HCT116 (cell line): ENCODE data around the gene RAD9A. TPM values are rescaled to one million over a fixed set of nuclear protein-coding genes. Genes with fewer than 3 reads are reported as not detected.

Experiments used
- ATAC-seq: fragments of 200-7000 bp; cut with Tn5 transposase; 2 replicates; pipeline ENCODE4 v1.9.1; 2020; ENCODE audit warnings: mild to moderate bottlenecking, moderate library complexity
- BruUV-seq: library from RNA; stranded (reverse); fragments of 400-500 nt; replicated peaks from 2 replicates; lab custom pipeline; 2021; lab: Mats Ljungman, UMichigan
- CTCF ChIA-PET: fragments of 300-600 bp; sonication (Branson Sonifier 250); formaldehyde crosslinking; loops from one replicate; lab custom pipeline; 2021; ENCODE audit warnings: antibody characterized with exemption; lab: Charles Lee
- POLR2A ChIA-PET: fragments of 300-600, 350-600 bp; sonication (Branson Sonifier 250); formaldehyde crosslinking; loops from one replicate; lab custom pipeline; 2021; ENCODE audit warnings: antibody characterized with exemption; lab: Charles Lee
- RAD21 ChIA-PET, 2 experiments: fragments of 300-600 bp; sonication (Branson Sonifier 250); formaldehyde crosslinking; loops; one replicate each; lab custom pipeline; 2023; ENCODE audit warnings: low total read pairs in 2 of 2; ENCODE audit not compliant: uncharacterized antibody in 2 of 2, unreplicated experiment in 2 of 2, low non-redundant PET in 1 of 2; lab: Charles Lee
- DNase-seq: peaks from one replicate; pipeline ENCODE4 v3.0.0-alpha.2; 2010; ENCODE audit warnings: low read depth, low spot score
- H2AFZ ChIP-seq: fragments of 200-600 bp; shearing (Covaris generic), sonication (generic); 2 replicates; pipeline ENCODE4 v1.6.1; 2017; ENCODE audit warnings: low read depth, mixed run types, mixed read lengths, antibody characterized with exemption, low read length; ENCODE audit not compliant: poor library complexity, severe bottlenecking
- H3K27ac ChIP-seq: 2 replicates; pipeline ENCODE4 v1.5.1; 2012; ENCODE audit warnings: low read depth, low read length
- H3K27me3 ChIP-seq: fragments of 200-600 bp; sonication (generic); 2 replicates; pipeline ENCODE4 v1.6.1; 2016; ENCODE audit warnings: mixed run types, low read length, mixed read lengths; ENCODE audit not compliant: insufficient read depth
- H3K36me3 ChIP-seq, 2 experiments: fragments of 200-500 bp in 1 of 2; fragments of 200-600 bp in 1 of 2; sonication (Bioruptor generic) in 1 of 2; sonication (generic) in 1 of 2; 2 replicates each; pipeline versions ENCODE4 v1.5.1 to v1.6.1; 2014 to 2016; ENCODE audit warnings: low read length in 2 of 2, inconsistent platforms in 1 of 2, mixed read lengths in 1 of 2, mixed run types in 1 of 2; ENCODE audit not compliant: insufficient read depth in 2 of 2, control insufficient read depth in 1 of 2
- H3K4me1 ChIP-seq, 2 experiments: fragments of 200-600 bp in 1 of 2; sonication (generic) in 1 of 2; 2 replicates each; pipeline versions ENCODE4 v1.5.1 to v1.6.1; 2012 to 2017; ENCODE audit warnings: low read length in 2 of 2, inconsistent platforms in 1 of 2, mild to moderate bottlenecking in 1 of 2, mixed read lengths in 1 of 2, mixed run types in 1 of 2, moderate library complexity in 1 of 2; ENCODE audit not compliant: insufficient read depth in 2 of 2, control insufficient read depth in 1 of 2
- H3K4me2 ChIP-seq: fragments of 200-600 bp; sonication (generic); 2 replicates; pipeline ENCODE4 v1.6.1; 2017; ENCODE audit warnings: mixed run types, low read length, mixed read lengths
- H3K4me3 ChIP-seq, 2 experiments: fragments of 200-600 bp in 1 of 2; sonication (generic) in 1 of 2; replicated peaks in 1 of 2; 2 replicates each; pipeline ENCODE4 v1.5.1; 2011 to 2016; ENCODE audit warnings: low read length in 2 of 2, control low read depth in 1 of 2, low read depth in 1 of 2, mild to moderate bottlenecking in 1 of 2, mixed read lengths in 1 of 2, mixed run types in 1 of 2
- H3K79me2 ChIP-seq: fragments of 200-600 bp; sonication (generic); 2 replicates; pipeline ENCODE4 v1.6.1; 2017; ENCODE audit warnings: mild to moderate bottlenecking, mixed run types, low read length, moderate library complexity, mixed read lengths; ENCODE audit not compliant: insufficient read depth
- H3K9ac ChIP-seq: fragments of 200-600 bp; sonication (generic); 2 replicates; pipeline ENCODE4 v1.6.1; 2016; ENCODE audit warnings: low read length, mixed read lengths
- H3K9me2 ChIP-seq: fragments of 200-600 bp; sonication (generic), shearing (Covaris generic); 2 replicates; pipeline ENCODE4 v1.6.1; 2017; ENCODE audit warnings: mixed run types, mild to moderate bottlenecking, moderate library complexity; ENCODE audit not compliant: insufficient read depth
- H3K9me3 ChIP-seq, 2 experiments: fragments of 200-500 bp in 1 of 2; fragments of 200-600 bp in 1 of 2; sonication (Bioruptor generic) in 1 of 2; sonication (generic) in 1 of 2; 2 replicates each; pipeline ENCODE4 v1.6.1; 2014 to 2017; ENCODE audit warnings: low read length in 2 of 2, mixed read lengths in 2 of 2, inconsistent platforms in 1 of 2, low read depth in 1 of 2, mild to moderate bottlenecking in 1 of 2, mixed run types in 1 of 2, moderate library complexity in 1 of 2; ENCODE audit not compliant: control insufficient read depth in 1 of 2, insufficient read depth in 1 of 2
- H4K20me1 ChIP-seq: fragments of 200-600 bp; sonication (generic), shearing (Covaris generic); 2 replicates; pipeline ENCODE4 v1.6.1; 2017; ENCODE audit warnings: mixed run types, mild to moderate bottlenecking, moderate library complexity; ENCODE audit not compliant: insufficient read depth
- CBX3 ChIP-seq: IDR thresholded peaks from 2 replicates; pipeline ENCODE4 v1.6.1; 2012; ENCODE audit warnings: low read depth
- CTCF ChIP-seq, 3 experiments: fragments of 200-600 bp in 1 of 3; sonication (generic) in 1 of 3; IDR thresholded peaks in 2 of 3; conservative IDR thresholded peaks in 1 of 3; 2 replicates each; pipeline ENCODE4 v1.5.1; 2012 to 2017; ENCODE audit warnings: low read depth in 2 of 3, low read length in 2 of 3, antibody characterized with exemption in 1 of 3, borderline replicate concordance in 1 of 3, control low read depth in 1 of 3, mild to moderate bottlenecking in 1 of 3, mixed read lengths in 1 of 3, mixed run types in 1 of 3, moderate library complexity in 1 of 3; ENCODE audit not compliant: insufficient read depth in 1 of 3
- POLR2A ChIP-seq: IDR thresholded peaks from 2 replicates; pipeline ENCODE4 v1.7.0; 2011; ENCODE audit warnings: borderline replicate concordance; ENCODE audit not compliant: insufficient read depth, insufficient read length; ENCODE audit errors: extremely low read depth
- intact Hi-C: fragments of 100-400 bp; cut with micrococcal nuclease; formaldehyde crosslinking; loops from 2 replicates; pipeline ENCODE4 v1.10.0; 2022
- total RNA-seq: library from RNA; stranded (reverse); gene quantifications from one replicate; pipeline ENCODE4 v1.2.1, GENCODE V29; 2021; ENCODE audit not compliant: unreplicated experiment
- TF ChIP-seq, protein P1 (sequence below): IDR thresholded peaks from 2 replicates; pipeline ENCODE4 v1.6.1; 2011; ENCODE audit warnings: mild to moderate bottlenecking, low read length, moderate library complexity; ENCODE audit not compliant: insufficient replicate concordance; ENCODE audit errors: extremely low read depth

RAD9A gene
- total RNA-seq, 1 experiment from 2014 or later: 49.8 TPM

DNA sequence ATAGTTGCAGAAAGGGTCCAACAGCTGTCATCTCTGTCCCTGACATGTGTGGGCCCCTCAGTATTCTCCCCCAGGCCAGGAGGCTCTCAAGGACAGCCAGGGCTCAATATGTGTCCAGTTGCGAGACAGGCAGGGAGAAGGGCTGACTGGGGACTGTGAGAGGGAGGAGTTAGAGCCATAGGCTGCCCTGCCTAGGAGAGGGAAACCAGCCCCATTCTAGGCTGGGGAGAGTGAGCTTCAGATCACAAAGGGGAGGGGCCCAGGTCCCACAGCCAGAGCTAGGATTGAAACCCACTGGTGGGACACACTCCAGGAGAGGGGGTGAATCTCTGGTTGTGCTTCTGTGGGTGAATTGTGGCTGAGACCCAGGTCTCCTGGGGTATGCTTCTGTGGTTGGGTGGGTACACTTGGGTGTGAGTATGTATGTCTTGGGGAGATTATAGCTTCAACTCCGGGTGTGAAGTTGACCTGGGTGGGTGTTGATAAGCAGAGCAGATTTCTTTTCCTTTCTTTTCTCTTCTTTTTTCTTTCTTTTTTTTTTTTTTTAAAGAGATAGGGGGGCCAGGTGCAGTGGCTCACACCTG lies 21.6 kb downstream of the RAD9A start:
- RAD21 ChIA-PET: interaction anchor here in 1 of 2 experiments (1.4 kb wide), 1 partner anchor 12 kb away, joined by 4 read pairs; the partner anchor contains the start of gene PPP1CA
- H3K4me2 ChIP-seq: no peak overlapping the region
- DNase-seq: no peak
- H3K9me3 ChIP-seq: no peaks in the 10 kb centered on the region
- POLR2A ChIA-PET: interaction anchor here (1.9 kb wide), 1 partner anchor 12 kb away, joined by 5 read pairs; the partner anchor contains the start of gene PPP1CA
- no TSS peak for BruUV-seq
- no peak overlapping the region for H2AFZ ChIP-seq
- no peak overlapping the region for H3K9ac ChIP-seq
- TF ChIP-seq POLR2A: no peak
- TF ChIP-seq, protein P1, sequence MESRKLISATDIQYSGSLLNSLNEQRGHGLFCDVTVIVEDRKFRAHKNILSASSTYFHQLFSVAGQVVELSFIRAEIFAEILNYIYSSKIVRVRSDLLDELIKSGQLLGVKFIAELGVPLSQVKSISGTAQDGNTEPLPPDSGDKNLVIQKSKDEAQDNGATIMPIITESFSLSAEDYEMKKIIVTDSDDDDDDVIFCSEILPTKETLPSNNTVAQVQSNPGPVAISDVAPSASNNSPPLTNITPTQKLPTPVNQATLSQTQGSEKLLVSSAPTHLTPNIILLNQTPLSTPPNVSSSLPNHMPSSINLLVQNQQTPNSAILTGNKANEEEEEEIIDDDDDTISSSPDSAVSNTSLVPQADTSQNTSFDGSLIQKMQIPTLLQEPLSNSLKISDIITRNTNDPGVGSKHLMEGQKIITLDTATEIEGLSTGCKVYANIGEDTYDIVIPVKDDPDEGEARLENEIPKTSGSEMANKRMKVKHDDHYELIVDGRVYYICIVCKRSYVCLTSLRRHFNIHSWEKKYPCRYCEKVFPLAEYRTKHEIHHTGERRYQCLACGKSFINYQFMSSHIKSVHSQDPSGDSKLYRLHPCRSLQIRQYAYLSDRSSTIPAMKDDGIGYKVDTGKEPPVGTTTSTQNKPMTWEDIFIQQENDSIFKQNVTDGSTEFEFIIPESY: no peak
- no peak for TF ChIP-seq CTCF (IDR thresholded peaks at IDR 0.05 in 2 of 3, conservative IDR thresholded peaks at IDR 0.05 in 1 of 3; ENCODE audit: borderline replicate concordance in 1 of 3, insufficient read depth in 1 of 3, low read depth in 2 of 3, low read length in 2 of 3)
- TF ChIP-seq CBX3: no peak
- no peaks in the 10 kb centered on the region for H3K27me3 ChIP-seq
- H4K20me1 ChIP-seq: no peaks in the 10 kb centered on the region
- intact Hi-C loops: no loop called here
- ATAC-seq: no peak
- H3K27ac ChIP-seq: no peak overlapping the region
- H3K4me3 ChIP-seq: no peak overlapping the region
- no peaks in the 10 kb centered on the region for H3K79me2 ChIP-seq
- H3K9me2 ChIP-seq: no peaks in the 10 kb centered on the region
- H3K4me1 ChIP-seq: peaks cover 14 to 31% of the 10 kb centered on the region in 2 experiments; a peak in 3 of 4 replicates
- CTCF ChIA-PET: interaction anchor here (1.1 kb wide), 1 partner anchor 12 kb away, joined by 3 read pairs; the partner anchor contains the start of gene PPP1CA
- H3K36me3 ChIP-seq: no peaks in the 10 kb centered on the region
